Measurements from ENCODE around the gene IRGM.
"Not testable (repeated sequence)": the region's sequence is repeated elsewhere in the genome, so short reads cannot be mapped to it uniquely, and the experiment has no call there.

The IRGM gene

GRCh38 chr5:150816946-150817345, 29.4 kb upstream of the IRGM start:
- Histone ChIP-seq H3K27me3 (ENCODE audit: insufficient read depth, low read depth, severe bottlenecking) (peaks cover 23% of the 10 kb centered on the region), H3K27ac (no peak overlapping the region), H3K36me3 (no peaks in the 10 kb centered on the region), H3K4me3 (ENCODE audit: low read depth, low read length) (no peak overlapping the region), H3K9me3 (ENCODE audit: severe bottlenecking) (peaks cover 12% of the 10 kb centered on the region)
- no peak for TF ChIP-seq CTCF (IDR thresholded peaks at IDR 0.05; ENCODE audit: low read depth, low read length)
- no peak for DNase-seq

- Histone ChIP-seq H3K9me3 (ENCODE audit: severe bottlenecking) (peaks cover 14% of the 10 kb centered on the region), H3K27me3 (ENCODE audit: insufficient read depth, low read depth, severe bottlenecking) (no peaks in the 10 kb centered on the region), H3K27ac (no peak overlapping the region), H3K4me3 (ENCODE audit: low read depth, low read length) (no peak overlapping the region), H3K36me3 (no peaks in the 10 kb centered on the region)
- no peak for DNase-seq
- TF ChIP-seq CTCF (IDR thresholded peaks at IDR 0.05; ENCODE audit: low read depth, low read length): no peak
These were observed 16.6 kb upstream of the IRGM start for GRCh38 chr5:150829744-150830143.

GRCh38 chr5:150831821-150832220, 14.5 kb upstream of the IRGM start:
- DNase-seq; H3K27me3 ChIP-seq (ENCODE audit: insufficient read depth, low read depth, severe bottlenecking); H3K4me3 ChIP-seq (ENCODE audit: low read depth, low read length); H3K36me3 ChIP-seq; H3K27ac ChIP-seq: not testable (repeated sequence)
- peaks cover 14% of the 10 kb centered on the region for H3K9me3 ChIP-seq (ENCODE audit: severe bottlenecking)

- H3K27me3 ChIP-seq (ENCODE audit: insufficient read depth, low read depth, severe bottlenecking): peaks cover 10% of the 10 kb centered on the region
- H3K9me3 ChIP-seq (ENCODE audit: severe bottlenecking): peaks cover 12% of the 10 kb centered on the region
- TF ChIP-seq CTCF (IDR thresholded peaks at IDR 0.05; ENCODE audit: low read depth, low read length): no peak
- H3K4me3 ChIP-seq (ENCODE audit: low read depth, low read length): no peak overlapping the region
- no peak for DNase-seq
- H3K27ac ChIP-seq: no peak overlapping the region
- no peaks in the 10 kb centered on the region for H3K36me3 ChIP-seq
These were observed 10.3 kb upstream of the IRGM start for GRCh38 chr5:150836064-150836463.

GRCh38 chr5:150836703-150837102, 9.6 kb upstream of the IRGM start:
- Histone ChIP-seq H3K9me3 (ENCODE audit: severe bottlenecking) (peaks cover 9% of the 10 kb centered on the region), H3K4me3 (ENCODE audit: low read depth, low read length) (no peak overlapping the region), H3K27ac (no peak overlapping the region), H3K36me3 (no peaks in the 10 kb centered on the region), H3K27me3 (ENCODE audit: insufficient read depth, low read depth, severe bottlenecking) (peaks cover 10% of the 10 kb centered on the region)
- TF ChIP-seq CTCF (IDR thresholded peaks at IDR 0.05; ENCODE audit: low read depth, low read length): no peak
- no peak for DNase-seq

- DNase-seq: not testable (repeated sequence)
- peaks cover 11% of the 10 kb centered on the region for H3K27me3 ChIP-seq (ENCODE audit: insufficient read depth, low read depth, severe bottlenecking)
These were observed 999 bp upstream of the IRGM start for GRCh38 chr5:150845185-150845859.

More at GRCh38 chr5:150845185-150845859, 999 bp upstream of the IRGM start:
- H3K27ac ChIP-seq; H3K36me3 ChIP-seq; H3K4me3 ChIP-seq (ENCODE audit: low read depth, low read length); H3K9me3 ChIP-seq (ENCODE audit: severe bottlenecking): not testable (repeated sequence)
